Stimulated activated CD4-positive, alpha-beta T cell treated with anti-CD3 and anti-CD28 coated beads, TNF-alpha, amount 100 ng/mL, for 24 hours (primary cell): ENCODE data around the gene PNMA8A.

Experiments used
- DNase-seq, 3 experiments: peaks; one replicate each; pipeline ENCODE4 v3.0.0-alpha.2; 2020; ENCODE audit warnings: low read depth in 3 of 3

The PNMA8A gene

GRCh38 chr19:46492841-46493235 lies 21.5 kb upstream of the PNMA8A start:
- DNase-seq, result no peak

- DNase-seq, result no peak
Observed at GRCh38 chr19:46491975-46492682, 20.8 kb upstream of the PNMA8A start.

GRCh38 chr19:46490774-46491173 lies 19.4 kb upstream of the PNMA8A start:
- no peak for DNase-seq

- DNase-seq, result no peak
Observed at GRCh38 chr19:46489445-46490272, 18.3 kb upstream of the PNMA8A start.

- no peak for DNase-seq
Observed at GRCh38 chr19:46488551-46488950, 17.2 kb upstream of the PNMA8A start.

- peak; percentile 58 to 75 (median 61) for DNase-seq
Observed at GRCh38 chr19:46487802-46488445, 16.6 kb upstream of the PNMA8A start.

GRCh38 chr19:46487178-46487801 lies 15.9 kb upstream of the PNMA8A start:
- no peak for DNase-seq

GRCh38 chr19:46486358-46486757 lies 15.0 kb upstream of the PNMA8A start:
- DNase-seq, result no peak

GRCh38 chr19:46484656-46485055 lies 13.3 kb upstream of the PNMA8A start:
- DNase-seq, result no peak

GRCh38 chr19:46482631-46483030 lies 11.3 kb upstream of the PNMA8A start:
- DNase-seq, result no peak

- DNase-seq, result no peak
Observed at GRCh38 chr19:46481947-46482346, 10.6 kb upstream of the PNMA8A start.

- no peak for DNase-seq
Observed at GRCh38 chr19:46481223-46481848, 10.0 kb upstream of the PNMA8A start.

GRCh38 chr19:46480415-46480814 lies 9.1 kb upstream of the PNMA8A start:
- DNase-seq, result no peak

- peak in 1 of 3 experiments; percentile 22 for DNase-seq
Observed at GRCh38 chr19:46478356-46478986, 7.1 kb upstream of the PNMA8A start.

- DNase-seq, result no peak
Observed at GRCh38 chr19:46475986-46476385, 4.6 kb upstream of the PNMA8A start.

- DNase-seq, result no peak
Observed at GRCh38 chr19:46474211-46474610, 2.8 kb upstream of the PNMA8A start.

- DNase-seq, result no peak
Observed at GRCh38 chr19:46472592-46472991, 1.2 kb upstream of the PNMA8A start.

- DNase-seq, result no peak
Observed at GRCh38 chr19:46471811-46472543, 614 bp upstream of the PNMA8A start.

GRCh38 chr19:46470376-46470775 lies 987 bp downstream of the PNMA8A start:
- no peak for DNase-seq

- no peak for DNase-seq
Observed at GRCh38 chr19:46469541-46470185, 1.7 kb downstream of the PNMA8A start.
